ENCODE measurements around the gene NUFIP2. TPM values are rescaled to one million over a fixed set of nuclear protein-coding genes. Genes with fewer than 3 reads are reported as not detected.

Gene NUFIP2
- total and polyA plus RNA-seq, 4 experiments from 2014 or later = 11.5 to 85.1 (median 46.6) TPM

DNA sequence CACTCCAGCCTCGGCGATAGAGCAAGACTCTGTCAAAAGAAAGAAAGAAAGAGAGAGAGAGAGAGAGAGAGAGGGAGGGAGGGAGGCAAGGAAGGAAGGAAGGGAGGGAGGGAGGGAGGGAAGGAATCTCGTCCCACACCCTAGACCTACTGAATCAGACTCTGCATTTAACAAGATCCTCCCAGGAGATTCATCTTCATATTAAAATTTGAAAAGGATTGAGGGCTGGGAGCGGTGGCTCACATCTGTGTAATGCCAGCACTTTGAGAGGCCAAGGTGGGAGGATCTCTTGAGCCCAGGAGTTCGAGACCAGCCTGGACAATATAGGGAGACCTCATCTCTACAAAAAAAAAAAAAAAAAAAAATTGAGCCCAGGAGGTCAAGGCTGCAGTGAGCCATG lies 33.5 kb upstream of the NUFIP2 start:
- H3K9me3 Mint-ChIP-seq = peaks cover 0 to 2% (median 0%) of the 10 kb centered on the region in 8 donors
- peaks cover 0 to 1% of the 10 kb centered on the region in 2 donors for H3K27me3 Mint-ChIP-seq
- CTCF ChIA-PET (ENCODE audit: partially characterized antibody) = no interaction called here

DNA sequence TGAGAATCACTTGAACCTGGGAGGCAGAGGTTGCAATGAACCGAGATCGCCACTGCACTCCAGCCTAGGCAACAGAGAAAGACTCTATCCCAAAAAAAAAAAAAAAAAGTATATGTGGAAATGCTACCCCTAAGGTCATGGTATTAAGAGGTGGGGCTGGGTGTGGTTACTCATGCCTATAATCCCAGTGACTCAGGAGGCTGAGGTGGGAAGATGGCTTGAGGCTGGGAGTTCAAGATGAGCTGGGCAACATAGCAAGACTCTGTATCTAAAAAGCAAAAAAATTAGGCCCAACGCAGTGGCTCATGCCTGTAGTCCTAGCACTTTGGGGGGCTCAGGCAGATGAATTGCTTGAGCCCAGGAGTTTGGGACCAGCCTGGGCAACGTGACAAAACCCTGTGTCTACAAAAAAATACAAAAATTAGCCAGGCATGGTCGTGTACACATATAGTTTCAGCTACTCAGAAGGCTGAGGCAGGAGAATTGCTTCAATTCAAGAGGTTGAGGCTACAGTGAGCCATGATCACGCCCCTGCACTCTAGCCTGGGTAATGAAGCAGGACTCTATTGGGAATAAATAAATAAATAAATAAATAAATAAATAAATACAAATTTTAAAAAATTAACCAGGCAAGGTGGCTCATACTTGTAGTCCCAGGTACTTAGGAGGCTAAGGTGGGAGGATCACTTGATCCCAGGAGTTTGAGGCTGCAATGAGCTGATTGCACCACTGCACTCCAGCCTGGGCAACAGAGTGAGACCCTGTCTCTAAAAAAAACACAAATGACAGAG lies 32.3 kb upstream of the NUFIP2 start:
- Mint-ChIP-seq H3K27ac (no peak overlapping the region), H3K27me3 (peaks cover 0 to 1% of the 10 kb centered on the region in 2 donors), H3K36me3 (no peaks in the 10 kb centered on the region), H3K4me3 (no peak overlapping the region), H3K9me3 (peaks cover 0 to under 1% (median 0%) of the 10 kb centered on the region in 8 donors), H3K4me1 (peaks cover 0 to under 1% (median 0%) of the 10 kb centered on the region in 4 donors)
- POLR2A ChIA-PET (ENCODE audit: partially characterized antibody) = no interaction called here
- H3K4me1 ChIP-seq (ENCODE audit: insufficient read depth, low read length) = no peaks in the 10 kb centered on the region
- H3K27ac ChIP-seq (ENCODE audit: low read depth, low read length) = no peak overlapping the region
- DNase-seq = no peak
- no peaks in the 10 kb centered on the region for H3K9me3 ChIP-seq (ENCODE audit: control insufficient read depth in 1 of 2, low read length in 2 of 2)
- CTCF ChIA-PET (ENCODE audit: partially characterized antibody) = no interaction called here
- H3K36me3 ChIP-seq (ENCODE audit: insufficient read depth, low read length) = no peaks in the 10 kb centered on the region
- no peak overlapping the region for H3K4me3 ChIP-seq (ENCODE audit: low read length in 2 of 2)
- H3K27me3 ChIP-seq (ENCODE audit: insufficient read depth, low read length) = no peaks in the 10 kb centered on the region
- intact Hi-C loops (cut with micrococcal nuclease) = no loop called here

More for the DNA sequence above, 33.5 kb upstream of the NUFIP2 start:
- H3K36me3 ChIP-seq (ENCODE audit: insufficient read depth, low read length) = no peaks in the 10 kb centered on the region
- intact Hi-C loops (cut with micrococcal nuclease) = no loop called here
- no peaks in the 10 kb centered on the region for H3K9me3 ChIP-seq (ENCODE audit: control insufficient read depth in 1 of 2, low read length in 2 of 2)
- H3K27me3 ChIP-seq (ENCODE audit: insufficient read depth, low read length) = no peaks in the 10 kb centered on the region
- no peaks in the 10 kb centered on the region for H3K4me1 ChIP-seq (ENCODE audit: insufficient read depth, low read length)
- no peak overlapping the region for H3K4me3 ChIP-seq (ENCODE audit: low read length in 2 of 2)
- Mint-ChIP-seq H3K4me3 (no peak overlapping the region), H3K36me3 (no peaks in the 10 kb centered on the region), H3K27ac (no peak overlapping the region), H3K4me1 (peaks cover 0 to 1% (median 0%) of the 10 kb centered on the region in 4 donors)
- POLR2A ChIA-PET (ENCODE audit: partially characterized antibody) = no interaction called here
- no peak overlapping the region for H3K27ac ChIP-seq (ENCODE audit: low read depth, low read length)
- DNase-seq = no peak

DNA sequence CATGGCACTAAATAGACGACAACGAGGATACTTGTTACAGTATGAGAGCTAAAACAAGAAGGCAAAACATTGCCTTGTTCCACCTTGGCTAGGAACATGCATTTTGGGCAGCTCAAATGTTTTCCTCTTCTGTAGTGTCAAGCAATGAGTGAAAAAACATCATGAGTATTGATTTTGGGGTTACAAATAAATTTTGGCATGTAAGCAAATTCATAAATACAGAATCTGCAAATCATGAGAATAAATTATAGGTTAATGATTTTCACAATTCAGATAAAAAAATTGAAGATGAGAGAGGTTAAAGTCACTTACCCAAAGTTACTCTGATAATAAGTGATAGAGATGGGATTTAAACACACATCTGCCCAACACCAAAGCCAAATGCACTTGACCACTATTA lies 28.4 kb upstream of the NUFIP2 start:
- H3K4me1 Mint-ChIP-seq = no peaks in the 10 kb centered on the region
- H3K27me3 ChIP-seq (ENCODE audit: insufficient read depth, low read length) = no peaks in the 10 kb centered on the region
- no peaks in the 10 kb centered on the region for H3K36me3 ChIP-seq (ENCODE audit: insufficient read depth, low read length)
- H3K9me3 Mint-ChIP-seq = no peaks in the 10 kb centered on the region
- H3K27ac Mint-ChIP-seq = no peak overlapping the region
- no peaks in the 10 kb centered on the region for H3K9me3 ChIP-seq (ENCODE audit: control insufficient read depth in 1 of 2, low read length in 2 of 2)
- intact Hi-C loops (cut with micrococcal nuclease) = no loop called here
- H3K4me1 ChIP-seq (ENCODE audit: insufficient read depth, low read length) = no peaks in the 10 kb centered on the region
- H3K36me3 Mint-ChIP-seq = no peaks in the 10 kb centered on the region
- CTCF ChIA-PET (ENCODE audit: partially characterized antibody) = no interaction called here
- no peak overlapping the region for H3K4me3 Mint-ChIP-seq
- POLR2A ChIA-PET (ENCODE audit: partially characterized antibody) = no interaction called here
- peaks cover 0 to 1% of the 10 kb centered on the region in 2 donors for H3K27me3 Mint-ChIP-seq
- H3K4me3 ChIP-seq (ENCODE audit: low read length in 2 of 2) = no peak overlapping the region
- H3K27ac ChIP-seq (ENCODE audit: low read depth, low read length) = no peak overlapping the region
- no peak for DNase-seq

DNA sequence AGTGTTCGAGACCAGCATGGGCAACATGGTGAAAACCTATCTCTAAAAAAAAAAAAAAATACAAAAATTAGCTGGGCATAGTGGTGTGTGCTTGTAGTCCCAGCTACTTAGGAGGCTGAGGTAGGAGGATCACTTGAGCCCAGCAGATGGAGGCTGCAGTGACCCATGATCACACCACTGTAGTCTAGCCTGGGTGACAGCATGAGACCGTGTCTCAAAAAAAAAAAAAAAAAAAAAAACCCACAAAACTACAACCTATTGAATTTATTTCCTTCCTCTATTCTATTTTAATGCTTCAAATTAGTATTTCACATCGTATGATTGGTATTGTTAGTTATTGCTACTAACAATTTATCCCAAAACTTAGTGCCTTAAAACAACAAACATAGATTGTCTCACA lies 9.4 kb upstream of the NUFIP2 start:
- DNase-seq = no peak
- Histone ChIP-seq H3K9me3 (ENCODE audit: control insufficient read depth in 1 of 2, low read length in 2 of 2) (no peaks in the 10 kb centered on the region), H3K4me3 (ENCODE audit: low read length in 2 of 2) (no peak overlapping the region), H3K27me3 (ENCODE audit: insufficient read depth, low read length) (no peaks in the 10 kb centered on the region), H3K4me1 (ENCODE audit: insufficient read depth, low read length) (no peaks in the 10 kb centered on the region), H3K27ac (ENCODE audit: low read depth, low read length) (no peak overlapping the region), H3K36me3 (ENCODE audit: insufficient read depth, low read length) (no peaks in the 10 kb centered on the region)
- CTCF ChIA-PET (ENCODE audit: partially characterized antibody) = interaction anchor here (0.7 to 1.8 kb wide), 3 partner anchors 9 to 628 kb away, joined by 3 to 4 read pairs (median 4); partner anchors contain the start of gene NUFIP2
- POLR2A ChIA-PET (ENCODE audit: partially characterized antibody) = interaction anchor here (2.1 kb wide), 1 partner anchor 9 kb away, joined by 10 read pairs; the partner anchor contains the start of gene NUFIP2
- intact Hi-C loops (cut with micrococcal nuclease) = no loop called here
- Mint-ChIP-seq H3K9me3 (no peaks in the 10 kb centered on the region), H3K27ac (no peak overlapping the region), H3K4me1 (peaks cover 2 to 8% (median 4%) of the 10 kb centered on the region in 4 donors), H3K27me3 (no peaks in the 10 kb centered on the region), H3K4me3 (peak overlapping the region in 1 of 8 donors; percentile 7), H3K36me3 (no peaks in the 10 kb centered on the region)

DNA sequence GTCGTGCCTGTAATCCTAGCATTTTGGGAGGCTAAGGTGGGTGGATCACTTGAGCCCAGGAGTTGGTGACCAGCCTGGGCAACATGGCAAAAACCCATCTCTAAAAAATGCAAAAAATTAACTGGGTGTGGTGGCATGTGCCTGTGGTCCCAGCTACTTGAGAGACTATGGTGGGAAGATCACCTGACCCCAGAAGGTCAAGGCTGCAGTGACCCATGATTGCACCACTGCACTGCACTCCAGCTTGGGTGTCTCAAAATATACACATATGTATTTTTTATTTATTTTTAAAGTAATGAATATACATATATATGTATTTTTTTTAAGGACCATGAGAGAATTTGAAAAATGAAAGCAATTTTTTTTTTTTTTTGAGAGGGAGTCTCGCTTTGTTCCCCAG lies 5.1 kb upstream of the NUFIP2 start:
- intact Hi-C loops (cut with micrococcal nuclease) = loop anchor here (10.0 kb wide), 1 partner anchor 574 kb away; the partner anchor contains the start of genes NEK8 and TLCD1
- Histone ChIP-seq H3K9me3 (ENCODE audit: control insufficient read depth in 1 of 2, low read length in 2 of 2) (no peaks in the 10 kb centered on the region), H3K36me3 (ENCODE audit: insufficient read depth, low read length) (no peaks in the 10 kb centered on the region), H3K27me3 (ENCODE audit: insufficient read depth, low read length) (no peaks in the 10 kb centered on the region), H3K4me3 (ENCODE audit: low read length in 2 of 2) (no peak overlapping the region), H3K4me1 (ENCODE audit: insufficient read depth, low read length) (peaks cover 11% of the 10 kb centered on the region), H3K27ac (ENCODE audit: low read depth, low read length) (no peak overlapping the region)
- Mint-ChIP-seq H3K9me3 (no peaks in the 10 kb centered on the region), H3K4me1 (peaks cover 9 to 20% (median 10%) of the 10 kb centered on the region in 4 donors), H3K27ac (no peak overlapping the region), H3K27me3 (no peaks in the 10 kb centered on the region), H3K4me3 (no peak overlapping the region), H3K36me3 (peaks cover 0 to 3% of the 10 kb centered on the region in 2 donors)
- POLR2A ChIA-PET (ENCODE audit: partially characterized antibody) = no interaction called here
- no peak for DNase-seq
- CTCF ChIA-PET (ENCODE audit: partially characterized antibody) = no interaction called here

DNA sequence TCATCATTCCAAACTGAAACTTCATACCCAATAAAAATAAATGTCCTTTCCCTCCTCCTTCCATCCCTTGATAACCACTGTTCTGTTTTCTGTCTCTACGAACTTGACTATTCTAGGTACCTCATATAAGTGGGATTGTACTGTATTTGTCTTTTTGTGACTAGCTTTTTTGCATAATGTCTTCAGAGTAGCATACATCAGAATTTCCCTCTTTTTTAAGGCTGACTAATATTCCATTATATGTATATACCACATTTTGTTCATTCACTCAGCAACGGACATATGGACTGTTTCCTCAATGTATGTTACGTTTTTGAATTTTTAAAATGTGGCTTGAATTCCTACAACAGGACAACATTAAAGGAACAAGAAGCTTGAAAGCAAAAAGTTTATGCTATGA lies 1.5 kb upstream of the NUFIP2 start:
- Histone ChIP-seq H3K27me3 (ENCODE audit: insufficient read depth, low read length) (no peaks in the 10 kb centered on the region), H3K4me3 (ENCODE audit: low read length in 2 of 2) (no peak overlapping the region), H3K4me1 (ENCODE audit: insufficient read depth, low read length) (peaks cover 27% of the 10 kb centered on the region), H3K27ac (ENCODE audit: low read depth, low read length) (peak overlapping the region; percentile 77), H3K9me3 (ENCODE audit: control insufficient read depth in 1 of 2, low read length in 2 of 2) (no peaks in the 10 kb centered on the region), H3K36me3 (ENCODE audit: insufficient read depth, low read length) (no peaks in the 10 kb centered on the region)
- Mint-ChIP-seq H3K36me3 (peaks cover 3 to 17% of the 10 kb centered on the region in 2 donors), H3K4me1 (peaks cover 15 to 43% (median 23%) of the 10 kb centered on the region in 4 donors), H3K4me3 (peak overlapping the region in 7 of 8 donors; percentile 0 to 72 (median 33)), H3K27ac (peak overlapping the region; percentile 10 to 99 (median 81)), H3K9me3 (peaks cover 0 to 4% (median 0%) of the 10 kb centered on the region in 8 donors), H3K27me3 (no peaks in the 10 kb centered on the region)
- intact Hi-C loops (cut with micrococcal nuclease) = loop anchor here (2.0 to 10.0 kb wide), 5 partner anchors 43 to 571 kb away; partner anchors contain the start of genes NEK8 and TLCD1
- CTCF ChIA-PET (ENCODE audit: partially characterized antibody) = no interaction called here
- POLR2A ChIA-PET (ENCODE audit: partially characterized antibody) = no interaction called here
- DNase-seq = no peak

DNA sequence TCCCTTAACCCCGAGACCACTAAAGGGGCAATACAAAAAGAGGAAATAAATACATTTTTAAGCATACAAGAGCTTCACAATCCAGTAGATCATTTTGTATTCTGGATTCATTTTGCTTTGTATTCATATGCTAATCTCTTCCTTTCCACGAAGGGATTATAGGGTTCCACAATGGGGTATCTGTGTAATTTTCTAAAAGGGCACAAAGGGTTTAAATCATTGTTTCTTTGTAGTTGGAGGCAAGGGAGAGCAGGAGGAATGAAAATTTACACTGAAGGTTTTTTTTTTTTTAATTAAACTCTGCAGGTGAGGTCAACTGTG lies 592 bp upstream of the NUFIP2 start:
- H3K36me3 ChIP-seq (ENCODE audit: insufficient read depth, low read length) = no peaks in the 10 kb centered on the region
- H3K4me1 ChIP-seq (ENCODE audit: insufficient read depth, low read length) = peaks cover 36% of the 10 kb centered on the region
- H3K9me3 ChIP-seq (ENCODE audit: control insufficient read depth in 1 of 2, low read length in 2 of 2) = no peaks in the 10 kb centered on the region
- no peaks in the 10 kb centered on the region for H3K27me3 ChIP-seq (ENCODE audit: insufficient read depth, low read length)
- H3K27ac ChIP-seq (ENCODE audit: low read depth, low read length) = peak overlapping the region; percentile 77
- Mint-ChIP-seq H3K4me3 (peak overlapping the region; percentile 99 to 100 (median 100)), H3K9me3 (peaks cover 0 to 4% (median 0%) of the 10 kb centered on the region in 8 donors), H3K36me3 (peaks cover 5 to 19% of the 10 kb centered on the region in 2 donors), H3K27me3 (no peaks in the 10 kb centered on the region), H3K4me1 (peaks cover 19 to 46% (median 29%) of the 10 kb centered on the region in 4 donors), H3K27ac (peak overlapping the region; percentile 98 to 100 (median 99))
- H3K4me3 ChIP-seq (ENCODE audit: low read length in 2 of 2) = peak overlapping the region; percentile 27 to 77
- POLR2A ChIA-PET (ENCODE audit: partially characterized antibody) = interaction anchor here (0.6 to 3.2 kb wide), 36 partner anchors 8 to 1069 kb away, joined by 3 to 22 read pairs (median 4); partner anchors contain the start of genes ABHD15, FAM222B, FLOT2 and MYO18A
- no peak for DNase-seq
- intact Hi-C loops (cut with micrococcal nuclease) = loop anchor here (1.0 to 10.0 kb wide), 8 partner anchors 42 to 570 kb away; partner anchors contain the start of genes ABHD15, NEK8, TAOK1 and TLCD1
- CTCF ChIA-PET (ENCODE audit: partially characterized antibody) = interaction anchor here (0.9 to 1.6 kb wide), 9 partner anchors 9 to 322 kb away, joined by 3 to 7 read pairs (median 3); no protein-coding TSS in a partner anchor

Measured in CD4-positive, alpha-beta memory T cell (primary cell).